HEK293 (cell line): ENCODE results near the gene GLB1L.
A peak's percentile ranks its signal among the peaks of the same experiment; 100 is the strongest.

ENCODE experiments used
- GLI4 ChIP-seq: fragments of 450-650 bp; formaldehyde crosslinking; IDR thresholded peaks from 2 replicates; pipeline ENCODE4 v1.5.1; 2016; ENCODE audit warnings: missing biosample characterization, missing genetic modification characterization
- GLIS1 ChIP-seq: fragments of 450-650 bp; formaldehyde crosslinking; IDR thresholded peaks from 2 replicates; pipeline ENCODE4 v1.5.1; 2016; ENCODE audit warnings: missing biosample characterization, missing genetic modification characterization
- GLIS2 ChIP-seq: fragments of 450-650 bp; formaldehyde crosslinking; IDR thresholded peaks from 2 replicates; pipeline ENCODE4 v1.5.1; 2016; ENCODE audit warnings: missing biosample characterization, missing genetic modification characterization
- HOXC10 ChIP-seq: sonication (generic); formaldehyde crosslinking; IDR thresholded peaks from 2 replicates; pipeline ENCODE4 v1.8.1; 2023; ENCODE audit warnings: mild to moderate bottlenecking, missing genetic modification reagents
- HOXD13 ChIP-seq: sonication (generic); formaldehyde crosslinking; IDR thresholded peaks from 2 replicates; pipeline ENCODE4 v1.8.0; 2022; ENCODE audit warnings: missing genetic modification reagents, borderline replicate concordance
- MZF1 ChIP-seq: fragments of 450-650 bp; formaldehyde crosslinking; IDR thresholded peaks from 2 replicates; pipeline ENCODE4 v1.5.1; 2017; ENCODE audit warnings: missing biosample characterization, missing genetic modification characterization, borderline replicate concordance
- OVOL3 ChIP-seq: fragments of 450-650 bp; formaldehyde crosslinking; IDR thresholded peaks from 2 replicates; pipeline ENCODE4 v1.5.1; 2016; ENCODE audit warnings: missing biosample characterization, missing genetic modification characterization
- REPIN1 ChIP-seq: fragments of 450-650 bp; formaldehyde crosslinking; IDR thresholded peaks from 2 replicates; pipeline ENCODE4 v1.5.1; 2017; ENCODE audit warnings: missing biosample characterization, missing genetic modification characterization, low read depth
- TRIM28 ChIP-seq: IDR thresholded peaks from 2 replicates; pipeline ENCODE4 v1.6.1; 2011; ENCODE audit warnings: low read length, control low read depth, borderline replicate concordance
- TSHZ1 ChIP-seq: fragments of 450-650 bp; formaldehyde crosslinking; IDR thresholded peaks from 2 replicates; pipeline ENCODE4 v1.5.1; 2016; ENCODE audit warnings: missing biosample characterization, missing genetic modification characterization, borderline replicate concordance
- ZBTB7A ChIP-seq: fragments of 450-650 bp; formaldehyde crosslinking; IDR thresholded peaks from 2 replicates; pipeline ENCODE4 v1.5.1; 2016; ENCODE audit warnings: low read depth, missing biosample characterization, missing genetic modification characterization
- ZFP41 ChIP-seq: fragments of 450-650 bp; formaldehyde crosslinking; IDR thresholded peaks from 2 replicates; pipeline ENCODE4 v1.5.1; 2016; ENCODE audit warnings: missing biosample characterization, missing genetic modification characterization, borderline replicate concordance
- ZNF114 ChIP-seq: fragments of 450-650 bp; formaldehyde crosslinking; IDR thresholded peaks from 2 replicates; pipeline ENCODE4 v1.5.0; 2017; ENCODE audit warnings: missing biosample characterization, missing genetic modification characterization
- ZNF16 ChIP-seq: fragments of 450-650 bp; formaldehyde crosslinking; IDR thresholded peaks from 2 replicates; pipeline ENCODE4 v1.5.1; 2016; ENCODE audit warnings: low read depth, missing biosample characterization, missing genetic modification characterization
- ZNF211 ChIP-seq: fragments of 450-650 bp; formaldehyde crosslinking; IDR thresholded peaks from 2 replicates; pipeline ENCODE4 v1.5.1; 2016; ENCODE audit warnings: low read depth, missing biosample characterization, missing genetic modification characterization
- ZNF266 ChIP-seq: fragments of 450-650 bp; formaldehyde crosslinking; IDR thresholded peaks from 2 replicates; pipeline ENCODE4 v1.5.1; 2016; ENCODE audit warnings: missing biosample characterization, missing genetic modification characterization, low read depth
- ZNF311 ChIP-seq: fragments of 450-650 bp; formaldehyde crosslinking; IDR thresholded peaks from 2 replicates; pipeline ENCODE4 v1.5.1; 2017; ENCODE audit warnings: missing biosample characterization, missing genetic modification characterization, borderline replicate concordance
- ZNF394 ChIP-seq: fragments of 450-650 bp; formaldehyde crosslinking; IDR thresholded peaks from 2 replicates; pipeline ENCODE4 v1.5.1; 2016; ENCODE audit warnings: missing biosample characterization, missing genetic modification characterization, mild to moderate bottlenecking, moderate library complexity, borderline replicate concordance
- ZNF398 ChIP-seq: fragments of 450-650 bp; formaldehyde crosslinking; IDR thresholded peaks from 2 replicates; pipeline ENCODE4 v1.5.1; 2017; ENCODE audit warnings: missing biosample characterization, missing genetic modification characterization
- ZNF426 ChIP-seq: fragments of 450-650 bp; formaldehyde crosslinking; IDR thresholded peaks from 2 replicates; pipeline ENCODE4 v1.5.1; 2017; ENCODE audit warnings: missing biosample characterization, missing genetic modification characterization, mild to moderate bottlenecking, inconsistent platforms, moderate library complexity
- ZNF48 ChIP-seq: fragments of 450-650 bp; formaldehyde crosslinking; IDR thresholded peaks from 2 replicates; pipeline ENCODE4 v1.5.1; 2016; ENCODE audit warnings: missing biosample characterization, missing genetic modification characterization
- ZNF518A ChIP-seq: fragments of 450-650 bp; formaldehyde crosslinking; conservative IDR thresholded peaks from 2 replicates; pipeline ENCODE4 v1.5.1; 2016; ENCODE audit warnings: low read depth, missing biosample characterization, missing genetic modification characterization
- ZNF600 ChIP-seq: fragments of 450-650 bp; formaldehyde crosslinking; IDR thresholded peaks from 2 replicates; pipeline ENCODE4 v1.5.1; 2016; ENCODE audit warnings: missing biosample characterization, missing genetic modification characterization
- ZNF629 ChIP-seq: fragments of 450-650 bp; formaldehyde crosslinking; IDR thresholded peaks from 2 replicates; pipeline ENCODE4 v1.5.1; 2017; ENCODE audit warnings: missing biosample characterization, missing genetic modification characterization
- ZNF747 ChIP-seq: fragments of 450-650 bp; formaldehyde crosslinking; IDR thresholded peaks from 2 replicates; pipeline ENCODE4 v1.5.1; 2016; ENCODE audit warnings: missing biosample characterization, missing genetic modification characterization
- ZNF768 ChIP-seq: fragments of 450-650 bp; formaldehyde crosslinking; IDR thresholded peaks from 2 replicates; pipeline ENCODE4 v1.5.1; 2018; ENCODE audit warnings: missing biosample characterization, mild to moderate bottlenecking, missing genetic modification characterization
- ZNF777 ChIP-seq: fragments of 450-650 bp; formaldehyde crosslinking; IDR thresholded peaks from 2 replicates; pipeline ENCODE4 v1.5.1; 2017; ENCODE audit warnings: missing biosample characterization, missing genetic modification characterization, borderline replicate concordance
- ZNF830 ChIP-seq: fragments of 450-650 bp; IDR thresholded peaks from 2 replicates; pipeline ENCODE4 v1.5.0; 2018; ENCODE audit warnings: missing biosample characterization, missing genetic modification characterization, low read depth, mild to moderate bottlenecking, moderate library complexity

The GLB1L gene

GRCh38 chr2:219274361-219274921 is 29.2 kb upstream of the GLB1L start (continued):
- TF ChIP-seq HOXC10 (CRISPR knock-in tag) (no peak), OVOL3 (no peak), TSHZ1 (tag by site-specific recombination) (no peak), ZNF600 (tag by site-specific recombination) (peak; percentile 74; the same call in 1 of the 2 replicates), ZNF426 (tag by site-specific recombination) (no peak), ZNF518A (no peak), ZNF48 (tag by site-specific recombination) (no peak), ZNF830 (tag by site-specific recombination) (no peak), HOXD13 (CRISPR knock-in tag) (no peak), ZNF114 (tag by site-specific recombination) (no peak), MZF1 (tag by site-specific recombination) (no peak), GLI4 (tag by site-specific recombination) (no peak), ZNF768 (tag by site-specific recombination) (no peak), ZNF16 (no peak), ZBTB7A (tag by site-specific recombination) (no peak), REPIN1 (no peak), GLIS2 (tag by site-specific recombination) (peak; percentile 35; the same call in 1 of the 2 replicates), ZNF777 (no peak), ZNF311 (tag by site-specific recombination) (no peak), TRIM28 (no peak), ZNF629 (tag by site-specific recombination) (peak; percentile 54), ZNF398 (peak; percentile 66), ZNF266 (no peak), ZNF394 (tag by site-specific recombination) (no peak), ZNF211 (tag by site-specific recombination) (no peak), ZNF747 (no peak), GLIS1 (tag by site-specific recombination) (peak; percentile 74), ZFP41 (tag by site-specific recombination) (no peak)
